NCI-H1436 treated with DMSO at 0.1 percent for 48 hours (cell line): Measurements from ENCODE around the gene MAGEE2.
"Not testable (repeated sequence)": the region's sequence is repeated elsewhere in the genome, so short reads cannot be mapped to it uniquely, and the experiment has no call there.

ENCODE experiments used
- DNase-seq: peaks from one replicate; lab custom pipeline; 2025; lab: John Stamatoyannopoulos, UW

The MAGEE2 gene, protein sequence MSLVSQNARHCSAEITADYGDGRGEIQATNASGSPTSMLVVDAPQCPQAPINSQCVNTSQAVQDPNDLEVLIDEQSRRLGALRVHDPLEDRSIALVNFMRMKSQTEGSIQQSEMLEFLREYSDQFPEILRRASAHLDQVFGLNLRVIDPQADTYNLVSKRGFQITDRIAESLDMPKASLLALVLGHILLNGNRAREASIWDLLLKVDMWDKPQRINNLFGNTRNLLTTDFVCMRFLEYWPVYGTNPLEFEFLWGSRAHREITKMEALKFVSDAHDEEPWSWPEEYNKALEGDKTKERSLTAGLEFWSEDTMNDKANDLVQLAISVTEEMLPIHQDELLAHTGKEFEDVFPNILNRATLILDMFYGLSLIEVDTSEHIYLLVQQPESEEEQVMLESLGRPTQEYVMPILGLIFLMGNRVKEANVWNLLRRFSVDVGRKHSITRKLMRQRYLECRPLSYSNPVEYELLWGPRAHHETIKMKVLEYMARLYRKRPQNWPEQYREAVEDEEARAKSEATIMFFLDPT

DNA sequence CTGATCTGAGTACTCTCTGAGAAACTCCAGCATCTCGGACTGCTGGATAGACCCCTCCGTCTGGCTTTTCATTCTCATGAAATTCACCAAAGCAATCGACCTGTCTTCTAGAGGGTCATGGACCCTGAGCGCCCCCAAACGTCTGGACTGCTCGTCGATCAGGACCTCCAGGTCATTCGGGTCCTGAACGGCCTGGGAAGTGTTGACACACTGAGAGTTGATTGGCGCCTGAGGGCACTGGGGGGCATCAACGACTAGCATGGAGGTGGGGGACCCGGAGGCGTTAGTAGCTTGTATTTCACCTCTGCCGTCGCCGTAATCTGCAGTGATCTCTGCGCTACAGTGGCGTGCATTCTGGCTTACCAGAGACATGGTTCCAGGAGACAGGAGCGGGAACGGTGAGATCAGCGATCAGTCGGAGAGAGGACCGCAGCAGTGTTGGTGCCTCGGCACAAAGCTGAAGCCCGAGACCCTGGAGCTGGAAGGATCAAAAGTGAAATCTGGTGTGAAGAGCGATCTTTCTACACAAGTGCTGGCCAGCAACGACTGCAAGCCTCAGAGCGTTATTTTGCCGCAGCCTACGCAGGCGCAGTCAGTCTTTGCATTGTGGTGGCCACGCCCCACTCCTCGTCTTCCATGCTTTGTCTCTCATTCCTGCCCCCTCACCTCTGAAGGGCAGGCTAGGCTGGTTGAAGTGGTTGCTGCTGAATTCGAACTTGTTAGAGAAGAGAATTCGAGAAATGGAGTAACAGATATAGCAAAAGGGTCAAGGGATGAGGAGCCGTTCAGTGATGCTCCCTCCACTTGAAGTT, at the start of gene MAGEE2:
MAGEE2 (minus strand) TSS at position 575 of the 812 bp plus-strand sequence; CDS start at position 372, 203 bp downstream.
- DNase-seq, result no peak

DNA sequence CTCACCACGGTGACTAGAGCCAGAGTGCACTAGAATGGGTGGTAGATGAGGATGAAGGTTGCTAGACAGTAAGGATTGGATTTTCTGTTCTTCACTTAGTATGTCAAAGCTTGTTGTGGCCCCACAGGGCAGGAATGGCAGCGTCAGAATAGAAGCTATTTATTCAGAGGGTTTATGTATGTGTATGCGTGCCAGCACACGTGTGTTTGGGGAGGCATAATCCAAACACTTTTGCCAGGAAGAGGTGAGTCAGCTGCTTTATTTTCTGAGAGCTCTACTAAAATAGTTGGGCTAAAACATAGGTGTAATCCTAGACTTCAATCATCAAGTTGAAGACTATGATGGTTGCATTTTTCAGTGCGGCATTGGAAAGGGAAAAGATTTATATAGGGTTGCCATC, 1.2 kb upstream of the MAGEE2 start:
- DNase-seq, result no peak

DNA sequence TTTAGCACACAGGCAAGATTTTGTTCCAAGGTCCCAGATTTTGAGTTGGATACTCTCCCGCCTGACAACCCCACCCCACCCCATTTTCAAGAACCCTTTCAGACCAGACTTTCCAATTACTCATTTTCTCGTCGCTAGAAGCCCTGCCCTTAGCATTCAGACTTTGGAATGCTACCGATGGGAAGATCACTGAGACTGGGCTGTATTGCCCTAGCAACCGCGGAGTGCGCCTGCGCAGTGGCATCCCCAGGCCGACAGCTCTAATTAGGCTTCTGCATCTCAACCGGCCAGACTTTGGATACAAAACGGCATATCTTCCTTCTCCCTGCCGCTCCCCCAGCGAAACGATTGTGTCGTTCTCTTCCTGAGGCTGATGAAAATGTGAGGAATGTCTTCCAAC, 3.4 kb downstream of the MAGEE2 start:
- DNase-seq, result no peak

DNA sequence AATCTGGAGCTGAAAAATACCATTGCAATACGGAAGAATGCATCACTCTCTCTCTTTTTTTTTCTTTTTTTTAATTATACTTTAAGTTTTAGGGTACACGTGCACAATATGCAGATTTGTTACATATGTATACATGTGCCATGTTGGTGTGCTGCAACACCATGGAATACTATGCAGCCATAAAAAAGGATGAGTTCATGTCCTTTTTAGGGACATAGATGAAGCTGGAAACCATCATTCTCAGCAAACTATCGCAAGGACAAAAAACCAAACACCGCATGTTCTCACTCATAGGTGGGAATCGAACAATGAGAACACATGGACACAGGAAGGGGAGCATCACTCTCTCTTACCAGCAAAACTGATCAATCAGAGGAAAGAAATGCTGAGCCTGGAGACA, 17.0 kb downstream of the MAGEE2 start:
- not testable (repeated sequence) for DNase-seq

DNA sequence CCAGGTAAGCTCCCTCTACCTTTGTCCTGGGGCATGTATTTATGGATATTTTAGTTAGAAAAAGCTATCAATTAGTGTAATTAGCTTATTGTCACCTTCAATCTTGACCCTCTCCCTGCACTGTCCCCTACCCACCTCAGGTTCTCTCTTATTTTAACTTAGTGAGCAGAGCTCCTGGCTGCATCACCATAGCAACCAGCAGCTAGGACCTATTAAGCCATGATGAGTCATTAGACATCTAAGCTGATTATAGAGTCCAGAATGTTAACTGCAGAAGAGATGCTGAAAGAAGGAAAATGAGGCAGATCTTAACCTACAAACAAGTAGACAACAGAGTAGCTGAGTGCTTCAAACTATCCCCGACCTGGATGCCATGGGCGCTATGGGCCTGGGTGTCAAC, 36.6 kb downstream of the MAGEE2 start:
- DNase-seq, result no peak

DNA sequence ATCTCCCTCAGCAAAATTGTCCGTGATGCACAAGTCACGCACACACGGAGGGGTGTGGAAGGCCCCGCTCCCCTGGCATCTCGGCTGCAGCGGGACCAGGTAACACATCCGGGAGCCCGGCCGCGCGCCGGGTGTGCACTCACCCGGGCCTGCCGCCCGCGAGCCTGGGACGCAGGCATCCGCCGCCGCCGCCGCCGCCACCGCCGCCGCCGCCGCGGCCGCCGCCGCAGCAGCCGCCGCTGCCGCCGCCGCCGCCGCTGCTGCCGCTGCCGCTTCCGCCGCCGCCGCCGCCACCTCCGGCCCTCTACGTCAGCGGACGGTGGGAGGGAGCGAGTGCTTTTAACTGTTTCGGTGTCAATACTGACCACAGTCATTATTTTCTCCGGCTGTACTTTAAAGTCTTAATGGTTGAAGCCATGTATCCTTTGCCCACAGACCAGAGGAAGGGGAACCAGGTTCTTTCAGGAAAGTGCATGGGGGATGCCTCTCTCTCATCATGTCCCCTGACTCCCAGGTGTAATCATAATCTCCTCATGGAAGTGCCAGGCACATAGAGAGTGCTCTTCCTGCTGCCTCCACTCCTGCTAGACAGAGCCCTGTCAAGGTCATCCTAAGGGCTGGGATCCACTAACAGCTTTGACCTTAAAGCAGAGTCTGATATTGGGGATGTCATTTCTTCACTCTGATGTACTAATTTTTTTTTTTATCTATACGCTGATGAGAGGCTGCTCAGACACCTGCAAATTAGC, 38.0 kb downstream of the MAGEE2 start:
- no peak for DNase-seq
